Esophagus squamous epithelium (tissue), 5 donors: ENCODE measurements around the gene CFAP119. TPM values are rescaled to one million over a fixed set of nuclear protein-coding genes. Genes with fewer than 3 reads are reported as not detected.

Experiments used
- DNase-seq: peaks from one replicate; lab custom pipeline; 2025; lab: John Stamatoyannopoulos, UW
- H3K27ac ChIP-seq, 4 donors: fragments of 200-600 bp; sonication (generic); one replicate each; pipeline ENCODE4 v1.5.1; 2016 to 2019; ENCODE audit warnings: mild to moderate bottlenecking in 1 of 4
- H3K27me3 ChIP-seq, 4 donors: fragments of 200-600 bp; sonication (generic); 1 replicate in 3 of 4; 2 replicates in 1 of 4; pipeline versions ENCODE4 v1.5.1 to v1.6.0; 2017 to 2021; ENCODE audit warnings: antibody characterized with exemption in 1 of 4
- H3K36me3 ChIP-seq, 3 donors: fragments of 200-600 bp; sonication (generic); one replicate each; pipeline ENCODE4 v1.5.1; 2016 to 2019
- H3K4me1 ChIP-seq, 3 donors: fragments of 200-600 bp; sonication (generic); one replicate each; pipeline ENCODE4 v1.5.1; 2017 to 2019
- H3K4me3 ChIP-seq, 4 donors: fragments of 200-600 bp; sonication (generic); 1 replicate in 3 of 4; 2 replicates in 1 of 4; pipeline ENCODE4 v1.5.1; 2016 to 2019; ENCODE audit warnings: mild to moderate bottlenecking in 2 of 4, moderate library complexity in 1 of 4
- H3K9me3 ChIP-seq, 3 donors: fragments of 200-600 bp; sonication (generic); one replicate each; pipeline ENCODE4 v1.5.1; 2016 to 2019
- POLR2A ChIP-seq, 4 donors: fragments of 450-650 bp; IDR thresholded peaks; one replicate each; pipeline ENCODE4 v1.6.1; 2017; ENCODE audit warnings: antibody characterized with exemption in 4 of 4, mild to moderate bottlenecking in 4 of 4, moderate library complexity in 3 of 4
- WGBS, 2 donors: methylation state at CpG; one replicate each; pipeline ENCODE4 v1.1.5; 2018; 5-methylcytosine and 5-hydroxymethylcytosine counted together
- intact Hi-C: fragments of 100-400 bp; cut with DNase I; formaldehyde crosslinking; loops from one replicate; pipeline ENCODE4 v1.15.0; 2022
- total RNA-seq, 4 donors: library from RNA; depleted of rRNA; stranded (reverse); fragments of >200 nt; gene quantifications; one replicate each; pipeline ENCODE4 v1.1.0, GENCODE V29; 2016
- TF ChIP-seq, protein P1 (sequence below), 6 experiments: fragments of 450-650 bp in 4 of 6; fragments of 200-600 bp in 2 of 6; sonication (generic) in 2 of 6; IDR thresholded peaks; one replicate each; pipeline ENCODE4 v1.5.1; 2016 to 2019; ENCODE audit warnings: antibody characterized with exemption in 6 of 6, mild to moderate bottlenecking in 4 of 6, moderate library complexity in 4 of 6
- donor health status: DM: yes; HTN: yes; CAD: no.

The CFAP119 gene
- total RNA-seq, 4 donors from 2014 or later = 1.3 to 5.0 (median 3.4) TPM; not detected in 1

DNA sequence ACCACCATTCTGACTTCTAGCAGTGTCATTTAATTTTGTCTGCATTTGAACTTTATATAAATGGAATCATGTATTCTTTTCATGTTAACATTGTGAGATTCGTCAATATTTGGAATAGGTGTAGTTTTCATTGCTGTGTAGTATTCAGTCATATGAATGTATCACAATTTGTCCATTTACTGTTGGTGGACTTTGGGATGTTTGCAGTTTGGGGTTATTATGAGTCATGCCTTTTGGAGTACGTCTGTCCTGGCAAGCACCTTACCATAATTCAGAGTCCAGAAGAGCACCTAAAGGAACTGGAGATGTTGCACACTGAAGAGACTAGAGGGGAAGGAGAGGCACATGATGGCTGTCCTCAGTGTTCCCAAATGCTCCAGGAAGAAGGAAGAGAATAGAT lies 16.8 kb downstream of the CFAP119 start:
- Histone ChIP-seq H3K27me3 (no peaks in the 10 kb centered on the region), H3K4me1 (peaks cover 15 to 54% (median 31%) of the 10 kb centered on the region in 3 donors), H3K36me3 (peaks cover 9 to 41% (median 16%) of the 10 kb centered on the region in 3 donors), H3K9me3 (no peaks in the 10 kb centered on the region), H3K27ac (no peak overlapping the region), H3K4me3 (no peak overlapping the region)
- TF ChIP-seq, protein P1, sequence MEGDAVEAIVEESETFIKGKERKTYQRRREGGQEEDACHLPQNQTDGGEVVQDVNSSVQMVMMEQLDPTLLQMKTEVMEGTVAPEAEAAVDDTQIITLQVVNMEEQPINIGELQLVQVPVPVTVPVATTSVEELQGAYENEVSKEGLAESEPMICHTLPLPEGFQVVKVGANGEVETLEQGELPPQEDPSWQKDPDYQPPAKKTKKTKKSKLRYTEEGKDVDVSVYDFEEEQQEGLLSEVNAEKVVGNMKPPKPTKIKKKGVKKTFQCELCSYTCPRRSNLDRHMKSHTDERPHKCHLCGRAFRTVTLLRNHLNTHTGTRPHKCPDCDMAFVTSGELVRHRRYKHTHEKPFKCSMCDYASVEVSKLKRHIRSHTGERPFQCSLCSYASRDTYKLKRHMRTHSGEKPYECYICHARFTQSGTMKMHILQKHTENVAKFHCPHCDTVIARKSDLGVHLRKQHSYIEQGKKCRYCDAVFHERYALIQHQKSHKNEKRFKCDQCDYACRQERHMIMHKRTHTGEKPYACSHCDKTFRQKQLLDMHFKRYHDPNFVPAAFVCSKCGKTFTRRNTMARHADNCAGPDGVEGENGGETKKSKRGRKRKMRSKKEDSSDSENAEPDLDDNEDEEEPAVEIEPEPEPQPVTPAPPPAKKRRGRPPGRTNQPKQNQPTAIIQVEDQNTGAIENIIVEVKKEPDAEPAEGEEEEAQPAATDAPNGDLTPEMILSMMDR (IDR thresholded peaks at IDR 0.05) = no peak
- 63 to 77% methylated on average over 2 of the region's 2 CpGs for WGBS, 2 donors
- no peak for DNase-seq
- intact Hi-C loops = no loop called here

DNA sequence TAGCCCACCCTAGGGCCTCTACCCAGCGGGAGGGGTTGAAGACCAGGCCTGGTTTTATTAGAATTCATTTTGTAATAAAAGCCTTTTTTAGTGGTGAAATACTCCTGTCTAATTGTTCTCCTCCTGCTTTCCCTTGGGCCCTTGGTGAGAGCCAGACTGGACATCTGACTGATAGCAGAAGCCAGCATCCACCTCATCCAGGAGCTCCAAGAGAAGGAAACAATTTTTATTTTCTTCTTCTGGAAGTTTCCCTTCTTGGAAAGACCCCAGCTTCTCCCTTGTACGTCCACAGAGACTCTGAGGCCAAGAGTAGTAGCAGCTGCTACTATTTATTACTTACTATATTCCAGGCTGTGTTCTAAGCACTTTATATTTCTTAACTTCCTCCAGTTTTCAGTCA lies 17.7 kb downstream of the CFAP119 start:
- peaks cover 20 to 54% (median 35%) of the 10 kb centered on the region in 3 donors for H3K4me1 ChIP-seq
- intact Hi-C loops = no loop called here
- no peaks in the 10 kb centered on the region for H3K27me3 ChIP-seq
- TF ChIP-seq, protein P1 (IDR thresholded peaks at IDR 0.05) = no peak
- TF ChIP-seq POLR2A (IDR thresholded peaks at IDR 0.05) = no peak
- H3K36me3 ChIP-seq = peaks cover 12 to 44% (median 16%) of the 10 kb centered on the region in 3 donors
- H3K4me3 ChIP-seq = no peak overlapping the region
- peak overlapping the region in 1 of 4 donors; percentile 31 for H3K27ac ChIP-seq
- WGBS, 2 donors = 76 to 82% methylated on average over 2 of the region's 2 CpGs
- DNase-seq = no peak
- H3K9me3 ChIP-seq = no peaks in the 10 kb centered on the region

DNA sequence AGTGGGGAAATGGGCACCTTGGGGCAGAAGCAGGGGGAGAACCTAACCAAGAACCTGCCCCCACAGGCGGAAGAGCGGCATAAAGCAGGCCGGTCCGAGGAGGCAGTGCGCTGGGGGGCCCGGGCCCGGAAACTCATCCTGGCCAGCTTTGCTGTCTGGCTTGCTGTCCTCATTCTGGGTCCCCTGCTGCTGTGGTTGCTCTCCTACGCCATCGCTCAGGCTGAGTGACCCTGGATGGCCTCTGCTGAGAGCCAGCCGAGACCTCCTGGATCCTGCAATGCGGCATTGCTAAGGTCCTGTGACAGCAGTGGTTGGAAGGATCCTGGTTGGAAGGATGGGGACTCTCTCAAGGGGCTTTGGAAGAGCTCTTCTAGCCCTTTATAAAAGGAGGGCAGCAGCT lies 18.1 kb downstream of the CFAP119 start:
- no peak overlapping the region for H3K4me3 ChIP-seq
- H3K9me3 ChIP-seq = no peaks in the 10 kb centered on the region
- intact Hi-C loops = no loop called here
- WGBS, 2 donors = 93 to 99% methylated on average over 9 to 11 of the region's 11 CpGs
- peaks cover 20 to 55% (median 35%) of the 10 kb centered on the region in 3 donors for H3K4me1 ChIP-seq
- peaks cover 16 to 49% (median 18%) of the 10 kb centered on the region in 3 donors for H3K36me3 ChIP-seq
- DNase-seq = no peak
- H3K27me3 ChIP-seq = no peaks in the 10 kb centered on the region
- peak overlapping the region in 1 of 4 donors; percentile 31 for H3K27ac ChIP-seq
- TF ChIP-seq, protein P1 (IDR thresholded peaks at IDR 0.05) = no peak
- no peak for TF ChIP-seq POLR2A (IDR thresholded peaks at IDR 0.05)

DNA sequence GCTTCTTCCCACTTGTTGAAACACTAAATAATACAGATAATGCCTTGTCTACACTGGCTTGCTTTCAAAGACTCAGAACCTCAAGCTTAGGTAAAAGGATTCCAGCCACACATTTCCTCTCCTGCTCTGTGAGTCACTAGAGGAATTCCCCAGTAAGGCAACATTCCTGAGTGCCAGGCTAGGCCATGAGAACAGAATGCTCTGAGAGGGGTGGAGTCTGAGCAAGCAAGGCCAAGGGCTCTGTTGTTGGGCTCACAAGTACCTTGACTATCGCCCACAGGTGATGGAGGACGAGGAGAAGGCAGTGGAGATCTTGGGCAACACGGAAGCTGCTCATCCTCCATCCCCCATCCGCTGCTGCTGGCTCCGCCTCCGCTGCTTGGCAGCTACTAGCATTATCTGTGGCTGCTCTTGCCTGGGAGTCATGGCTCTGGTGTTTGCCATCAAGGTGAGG lies 20.4 kb downstream of the CFAP119 start:
- peaks cover 39 to 71% (median 41%) of the 10 kb centered on the region in 3 donors for H3K36me3 ChIP-seq
- H3K4me1 ChIP-seq = peaks cover 13 to 38% (median 29%) of the 10 kb centered on the region in 3 donors
- intact Hi-C loops = no loop called here
- no peak for DNase-seq
- 34 to 47% methylated on average over 5 to 6 of the region's 6 CpGs for WGBS, 2 donors
- H3K27me3 ChIP-seq = no peaks in the 10 kb centered on the region
- H3K9me3 ChIP-seq = no peaks in the 10 kb centered on the region
- peak overlapping the region; percentile 79 to 95 (median 90) for H3K27ac ChIP-seq
- H3K4me3 ChIP-seq = peak overlapping the region; percentile 15 to 46 (median 37)
- no peak for TF ChIP-seq POLR2A (IDR thresholded peaks at IDR 0.05)
- TF ChIP-seq, protein P1 (IDR thresholded peaks at IDR 0.05) = no peak

DNA sequence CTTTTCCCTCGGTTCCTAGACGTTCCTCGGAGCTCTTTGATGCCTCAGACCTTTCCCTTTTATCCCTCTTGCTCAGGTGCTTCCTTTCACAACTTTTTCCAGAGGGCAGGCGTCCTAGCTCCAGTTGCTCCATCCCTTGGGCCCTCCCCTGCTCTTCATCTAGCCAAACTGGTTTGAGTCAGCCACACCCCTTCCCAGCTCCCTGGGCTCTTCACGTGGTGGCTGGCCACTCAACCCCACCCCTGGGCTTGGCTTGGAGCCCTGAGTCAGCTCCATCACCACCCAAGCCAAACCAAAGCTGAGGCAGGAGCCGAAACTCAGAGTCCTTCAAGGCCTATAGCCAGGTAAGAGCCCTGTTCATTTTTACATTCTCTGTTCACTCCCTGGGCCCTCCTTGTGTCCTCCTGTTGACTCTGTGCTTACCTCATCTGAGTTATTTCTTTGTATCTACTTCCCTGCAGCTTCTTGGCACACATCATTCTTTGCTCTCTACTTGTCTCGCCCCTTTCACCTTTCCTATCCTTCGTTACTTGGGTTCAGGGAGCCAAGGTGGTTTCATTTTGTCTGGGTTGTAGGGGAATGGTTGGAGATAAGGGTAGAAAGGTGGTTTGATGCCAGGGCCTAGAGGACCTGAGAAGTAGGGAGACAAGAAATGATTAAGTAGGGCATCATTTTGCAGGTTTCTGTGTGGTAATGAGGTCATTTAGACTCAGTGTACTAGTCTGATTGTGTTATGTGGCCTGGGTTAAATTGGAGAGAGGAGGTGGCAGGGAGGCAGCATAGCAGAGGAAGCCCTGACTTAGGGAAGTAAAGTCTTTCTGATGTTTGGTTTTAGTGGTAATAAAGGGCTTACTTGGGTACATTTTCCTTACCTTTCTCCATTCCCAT lies 21.3 kb downstream of the CFAP119 start:
- Histone ChIP-seq H3K27ac (peak overlapping the region; percentile 79 to 95 (median 90)), H3K9me3 (no peaks in the 10 kb centered on the region), H3K36me3 (peaks cover 47 to 80% (median 48%) of the 10 kb centered on the region in 3 donors), H3K27me3 (no peaks in the 10 kb centered on the region), H3K4me1 (peaks cover 13 to 38% (median 29%) of the 10 kb centered on the region in 3 donors), H3K4me3 (peak overlapping the region; percentile 15 to 46 (median 37))
- WGBS, 2 donors = 13 to 21% methylated on average over 8 of the region's 8 CpGs
- intact Hi-C loops = no loop called here
- DNase-seq = no peak
- TF ChIP-seq POLR2A (IDR thresholded peaks at IDR 0.05) = no peak
- TF ChIP-seq, protein P1 (IDR thresholded peaks at IDR 0.05) = no peak
